ENCODE data around the gene ADTRP.

DNA sequence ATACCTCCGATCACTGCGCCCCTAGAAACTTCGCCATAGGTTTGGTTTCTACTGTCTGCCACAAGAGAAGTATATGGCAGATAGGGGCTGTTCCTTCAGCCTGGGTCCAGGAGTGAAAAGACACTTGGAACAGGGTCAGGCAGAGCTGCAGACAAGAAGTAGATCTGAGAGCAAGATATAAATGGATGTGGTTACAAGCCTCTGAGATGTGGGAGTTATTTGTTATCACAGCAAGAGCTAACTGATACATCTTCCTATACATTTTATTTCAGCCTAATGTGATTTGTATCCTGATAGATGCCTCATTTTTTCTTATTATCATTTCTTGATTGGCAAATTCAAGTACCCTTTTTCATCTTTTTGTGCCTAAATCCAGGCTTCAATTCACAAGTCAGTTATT lies 40.9 kb upstream of the ADTRP start:
- TF ChIP-seq, protein P1, sequence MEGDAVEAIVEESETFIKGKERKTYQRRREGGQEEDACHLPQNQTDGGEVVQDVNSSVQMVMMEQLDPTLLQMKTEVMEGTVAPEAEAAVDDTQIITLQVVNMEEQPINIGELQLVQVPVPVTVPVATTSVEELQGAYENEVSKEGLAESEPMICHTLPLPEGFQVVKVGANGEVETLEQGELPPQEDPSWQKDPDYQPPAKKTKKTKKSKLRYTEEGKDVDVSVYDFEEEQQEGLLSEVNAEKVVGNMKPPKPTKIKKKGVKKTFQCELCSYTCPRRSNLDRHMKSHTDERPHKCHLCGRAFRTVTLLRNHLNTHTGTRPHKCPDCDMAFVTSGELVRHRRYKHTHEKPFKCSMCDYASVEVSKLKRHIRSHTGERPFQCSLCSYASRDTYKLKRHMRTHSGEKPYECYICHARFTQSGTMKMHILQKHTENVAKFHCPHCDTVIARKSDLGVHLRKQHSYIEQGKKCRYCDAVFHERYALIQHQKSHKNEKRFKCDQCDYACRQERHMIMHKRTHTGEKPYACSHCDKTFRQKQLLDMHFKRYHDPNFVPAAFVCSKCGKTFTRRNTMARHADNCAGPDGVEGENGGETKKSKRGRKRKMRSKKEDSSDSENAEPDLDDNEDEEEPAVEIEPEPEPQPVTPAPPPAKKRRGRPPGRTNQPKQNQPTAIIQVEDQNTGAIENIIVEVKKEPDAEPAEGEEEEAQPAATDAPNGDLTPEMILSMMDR (conservative IDR thresholded peaks at IDR 0.05) = no peak
- no peak for TF ChIP-seq ZFX (IDR thresholded peaks at IDR 0.05)
